K562 (cell line): ENCODE results near the gene TMEM203. TPM values are rescaled to one million over a fixed set of nuclear protein-coding genes. Genes with fewer than 3 reads are reported as not detected.
A peak's percentile ranks its signal among the peaks of the same experiment; 100 is the strongest.

Source experiments
- CBX3 ChIP-seq, 2 experiments: IDR thresholded peaks; 1 replicate in 1 of 2; 2 replicates in 1 of 2; pipeline ENCODE4 v1.6.1; 2012; ENCODE audit warnings: inconsistent platforms in 2 of 2, low read length in 2 of 2, borderline replicate concordance in 1 of 2, control low read depth in 1 of 2
- CHD4 ChIP-seq: fragments of 200-600 bp; sonication (generic); IDR thresholded peaks from 3 replicates; pipeline ENCODE4 v1.6.1; 2012; ENCODE audit warnings: low read depth, mild to moderate bottlenecking, mixed read lengths, low read length, inconsistent platforms; ENCODE audit not compliant: insufficient read depth, insufficient replicate concordance, poor library complexity, severe bottlenecking
- DACH1 ChIP-seq: fragments of 450-650 bp; IDR thresholded peaks from 2 replicates; pipeline ENCODE4 v1.6.1; 2018; ENCODE audit not compliant: partially characterized antibody
- ELF4 ChIP-seq: fragments of 450-650 bp; formaldehyde crosslinking; IDR thresholded peaks from 2 replicates; pipeline ENCODE4 v1.4.0; 2022; ENCODE audit warnings: missing genetic modification characterization
- FOXP1 ChIP-seq: sonication (generic); formaldehyde crosslinking; IDR thresholded peaks from 2 replicates; pipeline ENCODE4 v1.8.0; 2022; ENCODE audit warnings: mild to moderate bottlenecking, missing genetic modification reagents
- HNRNPK ChIP-seq: fragments of 200-400 bp; formaldehyde crosslinking; IDR thresholded peaks from one replicate; pipeline ENCODE4 v1.6.1; 2018; ENCODE audit warnings: mild to moderate bottlenecking, low read depth, low read length; ENCODE audit not compliant: poor library complexity, severe bottlenecking
- MYBL2 ChIP-seq, 2 experiments: fragments of 450-650 bp in 1 of 2; sonication (generic) in 1 of 2; formaldehyde crosslinking in 1 of 2; IDR thresholded peaks; 2 replicates each; pipeline versions ENCODE4 v1.6.1 to v1.8.1; 2017 to 2022; ENCODE audit warnings: borderline replicate concordance in 1 of 2, inconsistent platforms in 1 of 2, low read depth in 1 of 2, mild to moderate bottlenecking in 1 of 2, missing genetic modification reagents in 1 of 2, moderate library complexity in 1 of 2
- PCBP2 ChIP-seq: fragments of 200-400 bp; formaldehyde crosslinking; IDR thresholded peaks from 2 replicates; pipeline ENCODE4 v1.6.1; 2018; ENCODE audit warnings: low read length, low read depth, mild to moderate bottlenecking, moderate library complexity; ENCODE audit not compliant: poor library complexity, severe bottlenecking
- POLR2A ChIP-seq: fragments of 450-650 bp; conservative IDR thresholded peaks from 2 replicates; pipeline ENCODE4 v1.6.1; 2016
- PREB ChIP-seq: sonication (generic); formaldehyde crosslinking; IDR thresholded peaks from 2 replicates; pipeline ENCODE4 v1.8.1; 2023; ENCODE audit warnings: mild to moderate bottlenecking, missing genetic modification reagents
- RBM25 ChIP-seq: fragments of 200-400 bp; formaldehyde crosslinking; IDR thresholded peaks from 2 replicates; pipeline ENCODE4 v1.6.1; 2018; ENCODE audit warnings: low read length, low read depth, moderate library complexity; ENCODE audit not compliant: severe bottlenecking
- SAP30 ChIP-seq: fragments of 200-600 bp; sonication (generic); IDR thresholded peaks from 2 replicates; pipeline ENCODE4 v1.6.1; 2012; ENCODE audit warnings: borderline replicate concordance, low read depth, mild to moderate bottlenecking, moderate library complexity, low read length, control low read depth, inconsistent platforms; ENCODE audit not compliant: insufficient read depth, poor library complexity, severe bottlenecking
- SMAD4 ChIP-seq: fragments of 250-450 bp; sonication (Bioruptor Pico); conservative IDR thresholded peaks from 2 replicates; pipeline ENCODE4 v1.8.0; 2021; ENCODE audit warnings: inconsistent platforms, mild to moderate bottlenecking, moderate library complexity
- SUPT5H ChIP-seq: fragments of 450-650 bp; IDR thresholded peaks from 2 replicates; pipeline ENCODE4 v1.6.1; 2016
- TAF7 ChIP-seq: fragments of 450-650 bp; IDR thresholded peaks from 2 replicates; pipeline ENCODE4 v1.6.1; 2016; ENCODE audit warnings: missing genetic modification characterization, missing compliant biosample characterization
- U2AF2 ChIP-seq: fragments of 200-400 bp; formaldehyde crosslinking; optimal IDR thresholded peaks from 2 replicates; pipeline ENCODE3; 2017; ENCODE audit warnings: low read depth, mild to moderate bottlenecking, low read length
- ZNF23 ChIP-seq: fragments of 250-450 bp; sonication (Bioruptor Pico); IDR thresholded peaks from 2 replicates; pipeline ENCODE4 v1.4.0; 2020; ENCODE audit warnings: mild to moderate bottlenecking
- ZNF239 ChIP-seq: fragments of 250-450 bp; sonication (Bioruptor Pico); IDR thresholded peaks from 2 replicates; pipeline ENCODE4 v1.4.0; 2020; ENCODE audit warnings: mild to moderate bottlenecking
- ZNF449 ChIP-seq: fragments of 250-450 bp; sonication (Bioruptor Pico); IDR thresholded peaks from 2 replicates; pipeline ENCODE4 v1.8.0; 2022; ENCODE audit warnings: moderate library complexity, mild to moderate bottlenecking, inconsistent platforms
- ZNF583 ChIP-seq: fragments of 250-450 bp; sonication (Bioruptor Pico); IDR thresholded peaks from 2 replicates; pipeline ENCODE4 v1.4.0; 2020
- ZSCAN32 ChIP-seq: fragments of 450-650 bp; formaldehyde crosslinking; IDR thresholded peaks from 2 replicates; pipeline ENCODE4 v1.4.0; 2020; ENCODE audit warnings: mild to moderate bottlenecking, moderate library complexity
- polyA plus RNA-seq, 8 experiments: library from polyadenylated mRNA; depleted of rRNA in 4 of 8; stranded (reverse) in 5 of 8; unstranded in 3 of 8; fragments of >200 nt; fragmentation: Nextera tagmentation in 2 of 8; fragmentation: Illumina TruSeq in 1 of 8; extraction: Ambion mirVana in 2 of 8; extraction: Trizol in 1 of 8; gene quantifications; 2 replicates each; pipeline versions ENCODE4 v1.2.1 to v1.2.3, GENCODE V29; 2011 to 2014; ENCODE audit warnings: inconsistent platforms in 1 of 8, missing spikeins in 1 of 8
- total RNA-seq, 7 experiments: library from RNA; depleted of rRNA in 6 of 7; stranded (reverse); fragments of >200 nt in 6 of 7; fragmentation: Illumina TruSeq in 2 of 7; extraction: Trizol in 2 of 7; gene quantifications; 2 replicates each; pipeline versions ENCODE4 v1.2.1 to v1.2.3, GENCODE V29; 2011 to 2021; ENCODE audit warnings: low replicate concordance in 1 of 7
- TF ChIP-seq, protein P1 (sequence below): fragments of 450-650 bp; formaldehyde crosslinking; IDR thresholded peaks from 2 replicates; pipeline ENCODE4 v1.4.0; 2022; ENCODE audit warnings: missing genetic modification characterization
- TF ChIP-seq, protein P2 (sequence below): fragments of 450-650 bp; IDR thresholded peaks from 2 replicates; pipeline ENCODE4 v1.6.1; 2016; ENCODE audit warnings: mild to moderate bottlenecking

Gene TMEM203
- total and polyA plus RNA-seq, 9 of the 15 experiments (the other 6 are each of a cell fraction or from before 2014, with no cell fraction given) = 8.8 to 59.5 (median 37.6) TPM

DNA sequence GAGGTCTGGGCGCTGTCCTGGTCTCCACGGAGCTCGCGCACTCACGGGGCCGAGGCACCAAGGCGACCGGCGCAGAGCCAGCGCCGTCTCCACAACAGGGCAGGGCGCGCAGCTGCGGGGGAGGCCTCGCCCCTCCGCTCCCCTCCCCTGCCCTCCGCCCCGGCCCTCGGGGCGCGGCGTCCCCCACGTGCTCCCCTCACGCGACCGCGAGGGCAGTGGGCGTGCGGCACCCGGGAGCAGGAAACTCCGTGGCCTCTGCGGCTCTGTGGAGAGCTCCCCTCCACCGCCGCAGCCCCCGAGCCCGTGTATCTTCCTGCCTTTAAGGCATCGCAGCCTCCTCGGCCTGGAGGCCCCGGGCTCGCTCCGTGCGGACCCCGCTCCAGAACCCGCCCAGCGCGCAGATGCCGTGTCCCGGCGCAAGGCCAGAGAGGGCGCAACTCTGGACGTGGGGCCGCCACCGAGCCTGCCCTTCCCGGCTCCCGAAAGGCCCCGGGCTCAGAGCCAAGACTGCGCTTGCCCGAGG is 34.9 kb upstream of the TMEM203 start (continued):
- TF ChIP-seq TAF7 (tag) = no peak
- TF ChIP-seq SMAD4 (CRISPR knock-in tag) = peak; percentile 92
- TF ChIP-seq POLR2A = peak; percentile 39
- peak; percentile 69 for TF ChIP-seq SAP30
- TF ChIP-seq CHD4 = no peak
- no peak for TF ChIP-seq ZNF23 (CRISPR knock-in tag)
- TF ChIP-seq PREB = no peak
- peak; percentile 16 for TF ChIP-seq SUPT5H
- no peak for TF ChIP-seq PCBP2
- no peak for TF ChIP-seq MYBL2 (IDR thresholded peaks at IDR 0.05; ENCODE audit: low read depth)
- TF ChIP-seq MYBL2 (CRISPR knock-in tag; IDR thresholded peaks at IDR 0.05; ENCODE audit: borderline replicate concordance) = 0 out of 2 replicates have a peak, but pooled peaks have one; percentile 30
- no peak for TF ChIP-seq DACH1
- no peak for TF ChIP-seq RBM25
- TF ChIP-seq HNRNPK = peak; percentile 7
- peak in 1 of 2 experiments; percentile 68; a peak in 2 of 3 replicates for TF ChIP-seq CBX3 (IDR thresholded peaks at IDR 0.05; ENCODE audit: borderline replicate concordance in 1 of 2, low read length in 2 of 2)
- TF ChIP-seq FOXP1 (CRISPR knock-in tag) = peak; percentile 79; the same call in 1 of the 2 replicates
- TF ChIP-seq ZNF583 (CRISPR knock-in tag) = 0 out of 2 replicates have a peak, but pooled peaks have one; percentile 68
- no peak for TF ChIP-seq ZNF449 (CRISPR knock-in tag)
- 0 out of 2 replicates have a peak, but pooled peaks have one; percentile 31 for TF ChIP-seq ELF4 (CRISPR knock-in tag)
- TF ChIP-seq ZNF239 = no peak
- TF ChIP-seq ZSCAN32 (CRISPR knock-in tag) = no peak
- TF ChIP-seq, protein P1, sequence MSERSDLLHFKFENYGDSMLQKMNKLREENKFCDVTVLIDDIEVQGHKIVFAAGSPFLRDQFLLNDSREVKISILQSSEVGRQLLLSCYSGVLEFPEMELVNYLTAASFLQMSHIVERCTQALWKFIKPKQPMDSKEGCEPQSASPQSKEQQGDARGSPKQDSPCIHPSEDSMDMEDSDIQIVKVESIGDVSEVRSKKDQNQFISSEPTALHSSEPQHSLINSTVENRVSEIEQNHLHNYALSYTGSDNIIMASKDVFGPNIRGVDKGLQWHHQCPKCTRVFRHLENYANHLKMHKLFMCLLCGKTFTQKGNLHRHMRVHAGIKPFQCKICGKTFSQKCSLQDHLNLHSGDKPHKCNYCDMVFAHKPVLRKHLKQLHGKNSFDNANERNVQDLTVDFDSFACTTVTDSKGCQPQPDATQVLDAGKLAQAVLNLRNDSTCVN (CRISPR knock-in tag) = no peak
- TF ChIP-seq, protein P2, sequence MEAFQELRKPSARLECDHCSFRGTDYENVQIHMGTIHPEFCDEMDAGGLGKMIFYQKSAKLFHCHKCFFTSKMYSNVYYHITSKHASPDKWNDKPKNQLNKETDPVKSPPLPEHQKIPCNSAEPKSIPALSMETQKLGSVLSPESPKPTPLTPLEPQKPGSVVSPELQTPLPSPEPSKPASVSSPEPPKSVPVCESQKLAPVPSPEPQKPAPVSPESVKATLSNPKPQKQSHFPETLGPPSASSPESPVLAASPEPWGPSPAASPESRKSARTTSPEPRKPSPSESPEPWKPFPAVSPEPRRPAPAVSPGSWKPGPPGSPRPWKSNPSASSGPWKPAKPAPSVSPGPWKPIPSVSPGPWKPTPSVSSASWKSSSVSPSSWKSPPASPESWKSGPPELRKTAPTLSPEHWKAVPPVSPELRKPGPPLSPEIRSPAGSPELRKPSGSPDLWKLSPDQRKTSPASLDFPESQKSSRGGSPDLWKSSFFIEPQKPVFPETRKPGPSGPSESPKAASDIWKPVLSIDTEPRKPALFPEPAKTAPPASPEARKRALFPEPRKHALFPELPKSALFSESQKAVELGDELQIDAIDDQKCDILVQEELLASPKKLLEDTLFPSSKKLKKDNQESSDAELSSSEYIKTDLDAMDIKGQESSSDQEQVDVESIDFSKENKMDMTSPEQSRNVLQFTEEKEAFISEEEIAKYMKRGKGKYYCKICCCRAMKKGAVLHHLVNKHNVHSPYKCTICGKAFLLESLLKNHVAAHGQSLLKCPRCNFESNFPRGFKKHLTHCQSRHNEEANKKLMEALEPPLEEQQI = no peak
- no peak for TF ChIP-seq U2AF2
